Measurements from ENCODE around the gene BBX.

GRCh38 chr3:107761391-107761790 is 238.6 kb downstream of the BBX start:
- TF ChIP-seq CTCF (IDR thresholded peaks at IDR 0.05) (no peak), POLR2A (IDR thresholded peaks at IDR 0.05) (no peak)

Data from vagina (tissue), 2 donors.